ENCODE data around the gene VPS25.
"Not testable (repeated sequence)": the region's sequence is repeated elsewhere in the genome, so short reads cannot be mapped to it uniquely, and the experiment has no call there.

Gene VPS25

DNA sequence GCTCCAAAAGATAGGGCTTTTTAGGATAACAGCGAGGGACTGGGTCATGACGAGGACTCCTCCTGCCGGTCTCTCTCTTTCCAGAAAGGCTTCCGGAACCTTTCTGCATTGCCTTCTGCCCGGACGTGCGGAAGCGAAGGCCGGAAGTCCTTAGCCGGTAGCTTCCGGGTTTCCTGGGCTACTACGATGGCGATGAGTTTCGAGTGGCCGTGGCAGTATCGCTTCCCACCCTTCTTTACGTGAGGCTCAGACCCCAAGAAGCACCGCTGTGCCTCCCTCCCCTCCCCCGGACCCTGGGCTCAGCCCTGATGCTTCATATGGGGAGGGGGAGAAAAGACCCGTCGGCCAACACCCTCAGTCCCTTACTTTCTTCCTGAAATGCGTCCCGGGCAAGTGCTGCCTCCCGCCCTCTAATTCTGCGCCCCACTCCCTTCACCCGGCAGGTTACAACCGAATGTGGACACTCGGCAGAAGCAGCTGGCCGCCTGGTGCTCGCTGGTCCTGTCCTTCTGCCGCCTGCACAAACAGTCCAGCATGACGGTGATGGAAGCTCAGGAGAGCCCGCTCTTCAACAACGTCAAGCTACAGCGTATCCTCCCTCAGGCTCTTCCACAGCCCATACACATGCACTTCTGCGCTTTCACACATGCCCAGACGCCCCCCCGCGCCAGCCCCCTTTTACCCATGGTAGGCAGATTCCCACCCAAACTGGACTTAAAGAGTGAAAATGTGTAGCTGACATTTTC lies at the start of gene VPS25:
Gene VPS25 (plus strand): TSS at position 160 of the 746 bp plus-strand sequence. CDS start 27 bp downstream, at position 187.
- peak; percentile 54 to 70 (median 70) for DNase-seq (ENCODE audit: low read depth in 2 of 3, low spot score in 1 of 3)

DNA sequence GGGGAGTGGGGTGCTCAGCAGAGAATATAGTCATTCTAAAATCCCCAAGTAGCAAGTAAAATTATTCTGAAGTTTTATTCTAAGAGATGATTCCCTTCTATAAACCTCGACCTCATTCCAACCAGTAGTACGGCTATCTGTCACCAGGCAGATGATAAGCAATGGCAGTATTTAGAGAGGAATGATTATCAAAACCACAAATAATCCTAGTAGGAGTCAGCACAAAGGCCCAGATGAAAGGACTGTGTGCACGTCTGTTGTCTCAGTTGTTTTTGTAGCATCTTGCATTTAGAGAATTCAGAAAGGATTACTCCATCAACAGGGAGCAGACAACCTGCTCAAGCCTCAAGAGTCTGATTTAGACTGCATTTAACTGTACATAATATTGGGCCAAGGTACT lies 49.6 kb upstream of the VPS25 start:
- DNase-seq (ENCODE audit: low read depth in 2 of 3, low spot score in 1 of 3) = no peak

DNA sequence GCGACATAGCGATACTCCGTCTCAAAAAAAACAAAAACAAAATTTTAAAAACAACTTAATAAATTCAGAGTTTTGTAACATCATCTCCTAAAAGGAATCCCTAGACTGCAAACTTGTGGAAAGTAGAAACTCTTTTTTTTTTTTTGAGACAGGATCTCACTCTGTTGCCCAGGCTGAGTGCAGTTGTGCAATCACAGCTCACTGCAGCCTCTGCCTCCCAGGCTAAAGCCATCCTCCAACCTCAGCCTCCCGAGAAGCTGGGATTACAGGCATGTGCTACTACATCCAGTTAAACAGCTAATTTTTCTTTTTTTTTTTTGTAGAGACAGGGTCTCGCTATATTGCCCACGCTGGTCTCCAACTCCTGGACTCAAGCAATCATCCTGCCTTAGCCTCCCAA lies 48.1 kb upstream of the VPS25 start:
- DNase-seq (ENCODE audit: low read depth in 2 of 3, low spot score in 1 of 3) = no peak

DNA sequence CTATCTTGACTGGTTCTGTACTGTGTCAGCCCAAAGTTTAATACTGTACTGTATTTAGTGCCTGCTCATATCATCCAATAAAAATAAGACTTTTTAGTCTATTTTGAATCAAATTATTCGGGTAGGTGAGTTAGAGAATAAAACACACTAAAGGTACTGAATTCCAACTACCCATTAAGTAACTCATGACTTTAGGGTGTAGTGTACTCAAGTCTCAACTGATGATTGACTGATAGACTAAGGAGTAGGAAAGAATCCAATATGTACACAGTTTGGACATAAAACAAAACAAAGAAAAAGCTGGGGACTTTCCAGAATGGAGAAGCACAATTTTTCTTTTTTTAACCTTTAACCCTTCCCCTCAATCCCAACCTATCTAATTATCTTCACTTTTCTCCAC lies 32.5 kb upstream of the VPS25 start:
- DNase-seq (ENCODE audit: low read depth in 2 of 3, low spot score in 1 of 3) = no peak

DNA sequence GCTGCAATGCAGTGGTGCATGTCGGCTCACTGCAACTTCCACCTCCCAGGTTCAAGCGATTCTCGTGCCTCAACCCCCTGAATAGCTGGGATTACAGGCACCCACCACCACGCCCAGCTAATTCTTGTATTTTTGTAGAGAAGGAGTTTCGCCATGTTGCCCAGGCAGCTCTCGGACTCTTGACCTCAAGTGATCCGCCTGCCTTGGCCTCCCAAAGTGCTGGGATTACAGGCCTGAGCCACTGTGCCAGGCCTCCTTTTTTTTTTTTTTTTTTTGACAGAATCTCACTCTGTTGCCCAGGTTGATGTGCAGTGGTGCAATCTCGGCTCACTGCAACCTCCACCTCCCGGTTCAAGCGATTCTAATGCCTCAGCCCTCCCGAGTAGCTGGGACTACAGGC lies 30.3 kb upstream of the VPS25 start:
- DNase-seq (ENCODE audit: low read depth in 2 of 3, low spot score in 1 of 3) = not testable (repeated sequence)

DNA sequence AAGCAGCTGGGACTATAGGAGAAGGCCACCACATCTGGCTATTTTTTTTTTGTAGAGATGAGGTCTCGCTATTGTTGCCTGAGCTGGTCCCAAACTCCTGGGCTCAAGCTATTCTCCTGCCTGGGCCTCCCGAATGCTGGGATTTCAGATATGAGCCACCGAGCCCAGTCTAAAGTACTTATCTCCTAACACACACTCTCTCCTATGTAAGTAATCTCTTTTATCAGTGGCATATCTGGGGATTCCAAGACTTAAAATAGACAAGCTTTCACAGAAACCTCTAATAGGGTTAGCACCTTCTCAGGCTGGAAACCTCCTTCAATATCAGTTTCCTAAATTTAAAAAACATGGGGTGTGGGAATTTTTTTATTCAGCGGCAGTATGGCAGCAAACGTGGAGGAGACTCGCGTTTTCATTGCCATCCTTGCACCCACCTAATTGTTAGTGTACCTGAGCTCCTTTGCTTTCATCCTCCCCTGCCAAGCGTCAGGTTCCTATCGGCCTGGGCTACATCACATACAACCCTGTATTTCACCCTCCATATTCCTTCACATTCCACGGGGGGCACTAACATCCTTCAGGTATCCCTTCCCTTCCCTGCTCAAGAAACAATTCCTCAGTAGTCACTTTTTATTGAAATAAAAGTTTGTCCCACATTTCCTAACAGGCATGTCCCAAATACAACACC lies 29.5 kb upstream of the VPS25 start:
- no peak for DNase-seq (ENCODE audit: low read depth in 2 of 3, low spot score in 1 of 3)

DNA sequence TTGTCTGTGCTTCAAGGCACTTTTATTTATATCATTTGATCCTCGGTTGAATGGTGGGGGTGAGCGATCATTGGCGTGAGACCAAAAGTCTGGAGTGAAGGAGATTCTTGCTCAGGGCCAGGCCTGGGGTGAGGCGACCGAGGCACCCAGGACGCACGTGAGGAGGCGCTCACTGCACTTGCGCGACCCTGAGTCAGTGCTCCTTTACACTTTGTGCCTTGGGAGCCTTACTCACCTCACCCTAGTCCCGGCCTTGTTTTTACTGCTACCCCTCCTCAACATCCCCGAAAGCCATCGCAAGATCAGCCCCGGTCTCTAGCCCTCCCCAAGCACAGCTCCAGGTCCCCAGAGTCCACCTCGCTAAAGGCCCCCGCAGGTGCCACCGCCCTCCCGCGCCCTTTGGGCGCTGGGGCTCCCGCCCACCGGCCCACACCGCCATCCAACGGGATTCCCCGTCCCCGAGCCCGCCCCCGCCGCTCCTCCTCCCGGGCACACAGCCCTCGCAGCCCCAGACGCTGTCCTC lies 28.9 kb upstream of the VPS25 start:
- DNase-seq (ENCODE audit: low read depth in 2 of 3, low spot score in 1 of 3) = peak; percentile 54 to 77 (median 55)

DNA sequence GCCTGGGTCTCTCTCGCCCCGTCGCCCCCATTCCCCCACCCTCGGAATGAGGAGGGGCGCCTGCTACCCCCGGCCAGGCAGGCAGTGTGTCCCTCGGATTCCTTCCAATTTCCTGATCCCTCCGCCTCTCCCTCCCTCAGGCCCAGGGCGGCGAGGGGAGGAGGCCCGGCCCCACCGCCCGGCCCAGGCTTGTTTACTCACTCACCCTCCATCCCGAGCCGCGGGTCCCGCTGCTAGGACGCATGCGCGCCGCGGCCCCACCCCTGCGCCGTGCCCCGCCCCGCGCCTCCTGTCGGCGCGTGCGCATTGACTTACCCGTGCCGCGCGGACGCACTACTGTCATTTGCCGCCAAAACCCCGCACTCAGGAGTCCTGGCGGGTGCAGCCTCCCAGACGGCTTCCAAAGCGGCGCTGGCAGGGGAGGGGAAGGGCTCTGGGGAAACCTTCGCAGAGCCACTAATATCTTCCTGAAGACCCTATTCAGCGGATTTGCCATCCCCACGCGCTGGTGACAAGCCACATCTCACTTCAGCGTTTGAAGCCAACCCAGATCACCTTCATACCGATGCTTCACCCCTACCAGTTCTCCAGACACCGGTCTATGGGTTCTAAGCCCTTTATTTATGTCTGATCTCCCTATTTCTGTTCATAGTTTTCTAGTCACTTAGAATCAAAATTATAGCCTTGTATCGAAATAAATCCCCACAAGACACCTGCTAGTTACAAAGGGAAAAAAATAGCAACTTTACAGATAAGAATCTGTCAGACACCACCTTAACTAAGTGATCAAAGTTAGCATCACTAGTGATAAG lies 28.2 kb upstream of the VPS25 start, which contains the start of gene EZH1:
Gene EZH1 (minus strand): TSS at position 235 of the 812 bp plus-strand sequence. CDS start 16,099 bp downstream, outside the sequence.
- DNase-seq (ENCODE audit: low read depth in 2 of 3, low spot score in 1 of 3) = peak; percentile 80 to 86 (median 86)

DNA sequence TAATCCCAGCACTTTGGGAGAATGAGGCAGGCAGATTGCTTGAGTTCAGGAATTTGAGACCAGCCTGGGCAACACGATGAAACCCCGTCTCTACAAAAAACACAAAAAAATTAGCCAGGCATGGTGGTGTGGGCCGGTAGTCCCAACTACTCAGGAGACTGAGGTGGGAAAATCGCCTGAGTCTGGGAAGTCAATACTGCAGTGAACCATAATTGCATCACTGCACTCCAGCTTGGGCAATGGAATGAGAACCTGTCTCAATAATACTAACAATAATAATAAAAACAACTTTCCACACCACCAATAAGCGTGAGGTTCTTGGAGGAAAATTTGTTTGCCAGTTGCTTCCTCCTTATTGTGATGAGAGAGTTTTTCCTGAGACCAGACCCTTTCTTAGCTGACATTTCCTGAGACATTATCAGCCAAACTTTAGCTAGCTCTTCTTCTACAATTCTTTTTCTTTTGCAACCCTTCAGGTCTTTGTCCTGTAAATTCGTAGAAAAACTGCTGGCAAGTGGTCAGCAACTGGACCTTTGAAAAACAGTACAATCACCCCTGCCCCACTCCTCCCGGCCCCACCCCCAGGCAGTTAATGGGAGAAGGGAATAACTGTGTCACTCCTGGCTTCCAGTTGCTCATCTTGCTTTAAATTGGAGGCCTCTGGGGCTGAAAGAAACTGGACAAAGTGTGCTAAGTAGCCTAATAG lies 24.9 kb upstream of the VPS25 start:
- no peak for DNase-seq (ENCODE audit: low read depth in 2 of 3, low spot score in 1 of 3)

DNA sequence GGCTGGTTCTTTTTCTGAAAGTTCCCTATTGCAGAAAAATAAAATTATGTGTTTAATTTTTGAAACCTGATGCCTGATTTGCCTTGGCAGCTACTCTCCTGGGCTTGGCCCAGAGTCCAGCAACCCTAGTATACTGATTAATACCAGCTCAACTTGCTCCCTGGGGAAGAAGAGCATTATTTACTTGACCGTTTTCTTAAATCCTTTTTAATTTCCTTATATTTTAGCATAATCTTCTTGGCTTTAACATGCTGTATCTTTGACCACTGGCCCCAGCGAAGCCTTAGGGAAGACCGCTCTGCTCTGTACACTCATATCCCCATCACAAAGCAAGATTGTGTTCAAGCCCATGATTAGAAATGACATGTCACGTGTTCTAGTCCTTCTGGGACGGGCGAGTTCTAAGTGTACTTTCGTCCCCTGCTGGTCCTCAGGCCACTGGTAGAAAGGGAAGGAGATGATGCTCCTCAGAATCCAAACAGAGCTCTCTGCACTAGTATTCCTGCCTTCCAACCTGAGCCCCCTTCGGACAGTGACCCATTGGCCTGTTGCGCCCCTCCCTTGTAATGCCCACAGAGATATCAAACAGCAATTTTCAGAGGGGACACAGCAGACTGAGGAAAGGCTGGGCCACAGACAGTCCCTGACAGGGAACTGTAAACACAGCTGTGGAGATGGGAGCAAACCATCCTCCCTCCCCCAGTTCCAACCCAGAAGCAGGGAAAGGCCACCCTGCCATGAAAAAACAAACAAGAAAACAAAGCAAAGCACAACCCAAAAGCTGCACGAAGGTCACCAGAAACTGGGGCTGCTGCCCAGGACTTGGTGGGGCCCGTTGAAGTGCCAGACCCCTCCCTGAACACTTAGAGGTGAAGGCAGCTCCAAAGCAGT lies 24.1 kb upstream of the VPS25 start:
- no peak for DNase-seq (ENCODE audit: low read depth in 2 of 3, low spot score in 1 of 3)

DNA sequence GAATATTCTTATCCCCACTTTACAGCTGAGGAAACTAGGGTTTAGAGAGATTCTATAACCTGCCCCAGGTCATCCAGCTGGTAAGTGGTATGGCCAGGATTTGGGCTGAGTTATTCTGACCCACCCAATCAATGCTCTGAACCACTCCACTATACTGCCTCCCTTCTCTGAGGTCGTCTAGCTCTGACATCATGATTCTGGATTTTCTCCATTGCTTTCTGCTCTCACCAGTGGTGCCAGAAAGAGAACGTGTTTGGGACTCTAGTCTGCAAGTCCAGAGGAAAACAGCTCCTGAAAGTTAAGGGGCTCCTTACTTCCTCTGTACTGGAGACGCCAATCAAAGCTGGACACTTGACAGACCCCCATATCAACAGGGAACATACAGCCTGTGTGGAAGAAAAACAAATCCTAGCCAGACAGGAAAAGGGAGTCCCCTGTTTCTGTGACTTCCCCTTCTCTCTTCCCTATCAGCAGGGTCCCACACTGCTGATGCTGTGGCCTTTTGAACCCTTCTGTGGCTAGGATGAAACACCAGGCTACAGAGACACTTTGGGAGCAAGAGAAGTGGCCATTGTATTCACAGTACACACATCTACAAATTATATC lies 22.4 kb upstream of the VPS25 start:
- no peak for DNase-seq (ENCODE audit: low read depth in 2 of 3, low spot score in 1 of 3)

DNA sequence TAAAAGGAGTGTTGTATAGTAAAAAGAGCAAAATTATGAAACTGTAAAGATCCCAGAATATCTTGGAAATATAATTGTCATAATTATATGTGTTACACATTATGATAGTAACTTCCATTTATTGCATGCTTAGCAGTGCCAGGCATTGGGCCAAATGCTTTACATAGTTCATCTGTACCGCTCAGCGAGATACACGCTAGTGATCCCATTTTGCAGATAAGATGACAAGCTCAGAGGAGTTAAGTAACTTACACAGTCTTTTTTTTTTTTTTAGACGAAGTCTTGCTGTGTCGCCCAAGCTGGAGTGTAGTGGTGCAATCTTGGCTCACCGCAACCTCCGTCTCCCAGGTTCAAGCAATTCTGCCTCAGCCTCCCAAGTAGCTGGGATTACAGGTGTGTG lies 21.6 kb upstream of the VPS25 start:
- no peak for DNase-seq (ENCODE audit: low read depth in 2 of 3, low spot score in 1 of 3)

DNA sequence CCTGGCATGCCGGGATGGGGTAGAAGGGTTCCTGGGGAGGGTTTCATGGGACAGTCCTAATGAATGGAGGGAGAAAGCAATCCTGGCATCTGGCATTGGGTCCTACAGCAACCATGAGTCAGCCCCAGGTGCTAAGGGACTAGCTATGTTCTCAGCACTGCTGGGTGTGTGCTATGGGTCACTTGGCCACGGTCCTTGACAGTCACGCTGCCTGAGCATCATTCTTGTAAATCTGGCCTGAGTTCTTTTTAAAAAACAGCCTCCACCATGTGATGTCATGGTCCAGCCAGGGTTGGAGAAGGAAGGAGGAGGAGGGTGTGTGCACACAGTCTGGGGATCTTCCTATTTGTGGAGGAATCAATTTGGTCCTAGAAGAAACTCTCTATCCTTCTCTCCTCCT lies 18.5 kb upstream of the VPS25 start:
- DNase-seq (ENCODE audit: low read depth in 2 of 3, low spot score in 1 of 3) = no peak

DNA sequence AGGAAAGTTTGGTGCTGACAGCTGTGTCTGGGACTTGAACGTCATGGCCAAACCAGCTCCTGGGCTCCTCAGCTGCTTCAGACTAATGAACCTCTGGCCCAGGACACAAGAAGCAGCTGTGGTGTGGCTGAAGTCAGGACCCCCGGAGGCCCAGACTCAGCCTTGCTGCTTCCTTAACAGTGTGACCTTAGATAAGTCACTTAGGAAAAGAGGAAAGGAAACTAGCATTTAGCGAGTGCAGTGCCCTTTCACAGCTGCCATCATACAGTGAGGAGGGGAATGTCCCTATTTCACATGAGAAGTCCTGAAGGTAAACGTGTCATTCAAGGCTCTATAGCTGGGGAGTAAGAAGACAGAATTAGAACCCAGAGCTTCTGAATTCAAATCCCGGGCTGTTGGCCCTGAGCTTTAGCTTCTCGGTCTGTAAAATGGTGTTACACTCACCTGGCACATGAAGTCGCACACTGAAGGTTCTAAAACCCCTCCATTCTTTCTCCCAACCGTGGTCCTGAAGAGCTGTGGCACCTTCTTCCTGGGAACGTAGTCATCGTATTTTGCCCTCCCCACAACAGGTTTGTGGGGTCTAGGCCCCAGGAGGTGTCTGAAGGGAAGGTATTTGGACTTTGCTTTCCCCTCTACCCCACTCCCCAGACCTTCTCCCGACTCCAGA lies 13.1 kb upstream of the VPS25 start:
- DNase-seq (ENCODE audit: low read depth in 2 of 3, low spot score in 1 of 3) = no peak

DNA sequence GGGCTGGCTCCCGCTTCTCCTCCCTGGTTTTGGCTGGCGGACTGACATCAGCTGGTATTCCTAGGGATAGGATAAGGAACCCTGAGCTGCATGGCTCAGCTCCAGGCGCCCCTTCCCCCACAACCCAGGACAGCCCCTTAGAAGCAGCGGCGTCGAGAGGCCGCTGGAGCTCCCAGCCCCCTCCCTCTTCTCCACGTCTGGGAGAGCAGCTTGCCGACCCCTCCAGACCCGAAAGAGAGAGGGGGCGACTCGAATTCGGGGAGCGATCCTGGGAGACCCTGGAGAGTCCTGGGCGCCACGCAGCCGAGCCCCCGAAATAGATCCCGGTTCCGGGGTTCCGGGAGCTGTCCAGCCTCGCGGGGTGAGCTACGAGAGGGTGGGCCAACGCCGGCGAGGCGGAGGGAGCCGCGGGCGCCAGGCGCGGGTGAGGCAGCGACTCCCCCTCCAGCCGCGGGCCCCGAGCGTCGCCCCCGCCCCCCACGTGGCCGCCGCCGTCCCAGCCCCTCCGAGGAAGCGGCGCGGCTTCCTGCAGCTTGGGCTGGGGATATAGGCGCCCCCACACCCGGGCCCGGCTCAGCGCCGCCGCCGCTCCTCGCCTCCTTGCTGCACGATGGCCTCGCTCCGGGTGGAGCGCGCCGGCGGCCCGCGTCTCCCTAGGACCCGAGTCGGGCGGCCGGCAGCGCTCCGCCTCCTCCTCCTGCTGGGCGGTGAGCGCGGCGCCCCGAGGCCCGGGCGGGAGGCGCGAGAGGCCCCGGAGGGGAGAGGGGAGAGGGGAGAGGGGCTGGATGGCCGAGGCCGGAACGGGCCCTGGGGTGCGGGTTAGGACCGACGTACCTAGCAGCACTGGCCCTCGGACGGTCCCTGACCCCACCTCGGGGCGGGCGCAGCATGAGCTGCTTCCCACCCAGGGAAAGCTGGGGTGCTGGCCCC lies 12.3 kb upstream of the VPS25 start, which contains the start of gene RAMP2:
Gene RAMP2 (plus strand): TSS at position 576 of the 930 bp plus-strand sequence. CDS start 35 bp downstream, at position 611.
- no peak for DNase-seq (ENCODE audit: low read depth in 2 of 3, low spot score in 1 of 3)

DNA sequence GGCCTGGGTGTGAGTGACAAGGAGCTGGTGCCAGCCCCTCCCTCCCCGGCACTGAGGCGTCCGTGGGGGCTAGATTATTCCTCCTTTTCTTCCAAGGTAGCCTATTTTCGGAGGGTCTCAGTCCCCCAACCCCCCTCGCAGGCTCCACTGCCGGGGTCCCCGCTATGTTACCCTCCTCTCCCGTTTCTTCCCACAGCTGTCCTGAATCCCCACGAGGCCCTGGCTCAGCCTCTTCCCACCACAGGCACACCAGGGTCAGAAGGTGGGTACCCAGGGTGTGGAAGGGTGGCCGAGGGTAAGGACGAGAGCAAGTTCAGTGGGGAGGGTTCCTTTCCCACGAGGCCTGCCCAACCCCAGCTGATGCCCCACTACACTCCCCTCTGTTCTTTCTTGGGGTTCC lies 11.6 kb upstream of the VPS25 start:
- DNase-seq (ENCODE audit: low read depth in 2 of 3, low spot score in 1 of 3) = no peak

DNA sequence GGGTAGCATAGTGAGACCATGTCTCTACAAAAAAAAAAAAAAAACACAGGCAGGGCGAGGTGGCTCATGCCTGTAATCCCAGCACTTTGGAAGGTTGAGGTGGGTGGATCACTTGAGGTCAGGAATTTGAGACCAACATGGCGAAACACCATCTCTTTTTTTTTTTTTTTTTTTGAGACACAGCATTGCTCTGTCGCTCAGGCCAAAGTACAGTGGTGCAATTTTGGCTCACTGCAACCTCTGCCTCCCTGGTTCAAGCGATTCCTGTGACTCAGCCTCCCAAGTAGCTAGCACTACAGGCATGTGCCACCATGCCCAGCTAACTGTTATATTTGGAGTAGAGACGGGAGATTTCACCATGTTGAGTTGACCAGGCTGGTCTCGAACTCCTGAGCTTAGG lies 7.1 kb upstream of the VPS25 start:
- no peak for DNase-seq (ENCODE audit: low read depth in 2 of 3, low spot score in 1 of 3)

DNA sequence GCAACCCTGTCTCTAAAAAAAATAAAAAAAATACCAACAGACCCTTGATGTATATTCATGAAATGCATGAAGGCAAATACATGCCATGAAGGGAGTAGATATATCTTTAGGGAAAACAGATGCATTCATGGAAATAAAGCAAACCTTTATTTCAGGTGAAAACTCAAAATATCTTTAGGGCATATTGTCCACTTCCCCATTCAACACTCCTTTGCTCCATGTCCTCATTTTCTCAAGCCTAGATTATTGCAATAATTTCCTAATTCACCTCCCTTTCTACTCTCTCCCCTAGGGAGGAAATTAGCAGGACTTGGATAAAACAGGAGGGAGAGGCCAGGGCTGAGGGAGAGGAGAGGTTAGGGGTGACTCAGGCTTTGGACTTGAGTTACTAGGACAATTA lies 5.7 kb upstream of the VPS25 start:
- DNase-seq (ENCODE audit: low read depth in 2 of 3, low spot score in 1 of 3) = no peak
